ENCODE data around the gene GRK5.

DNA sequence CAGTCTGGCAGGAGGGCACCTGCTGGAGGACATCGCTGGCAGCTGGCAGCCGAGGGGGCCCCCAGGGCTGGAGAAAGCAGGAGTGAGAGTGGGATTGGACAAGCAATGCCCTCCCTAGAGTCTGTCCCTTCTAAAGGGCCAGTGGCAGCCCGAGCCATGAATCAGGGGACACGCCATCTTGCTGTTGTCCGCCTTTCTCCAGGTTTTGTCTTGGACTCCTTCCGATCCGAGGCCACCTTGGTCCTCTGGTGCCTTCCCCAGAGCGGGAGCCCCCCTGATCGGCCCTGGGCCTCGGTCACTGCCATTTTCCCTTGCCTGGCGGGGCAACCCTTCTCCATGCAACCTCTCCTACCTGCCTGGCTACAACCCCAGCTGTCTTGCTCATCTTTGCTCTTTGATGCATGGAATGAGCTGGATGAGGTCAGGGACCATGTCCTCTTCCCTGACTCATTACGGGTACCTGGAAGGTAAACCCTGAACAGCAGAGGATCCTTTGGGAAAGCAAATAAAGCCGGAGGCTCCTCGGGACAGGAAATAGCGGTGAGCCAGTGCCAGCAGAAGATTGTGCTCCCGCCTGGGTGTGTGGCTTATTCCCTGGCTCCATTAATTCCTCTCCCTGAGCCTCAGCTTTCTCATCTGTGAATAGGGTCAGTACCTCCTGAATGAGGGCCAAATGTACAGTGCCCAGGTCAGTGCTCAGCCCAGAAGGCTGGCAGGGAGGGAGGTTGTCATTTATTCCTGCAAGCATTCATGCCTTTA, 112.0 kb downstream of the GRK5 start:
- TF ChIP-seq EZH2 (IDR thresholded peaks at IDR 0.05; ENCODE audit: low read length, unreplicated experiment): no peak
- TF ChIP-seq, protein P1, sequence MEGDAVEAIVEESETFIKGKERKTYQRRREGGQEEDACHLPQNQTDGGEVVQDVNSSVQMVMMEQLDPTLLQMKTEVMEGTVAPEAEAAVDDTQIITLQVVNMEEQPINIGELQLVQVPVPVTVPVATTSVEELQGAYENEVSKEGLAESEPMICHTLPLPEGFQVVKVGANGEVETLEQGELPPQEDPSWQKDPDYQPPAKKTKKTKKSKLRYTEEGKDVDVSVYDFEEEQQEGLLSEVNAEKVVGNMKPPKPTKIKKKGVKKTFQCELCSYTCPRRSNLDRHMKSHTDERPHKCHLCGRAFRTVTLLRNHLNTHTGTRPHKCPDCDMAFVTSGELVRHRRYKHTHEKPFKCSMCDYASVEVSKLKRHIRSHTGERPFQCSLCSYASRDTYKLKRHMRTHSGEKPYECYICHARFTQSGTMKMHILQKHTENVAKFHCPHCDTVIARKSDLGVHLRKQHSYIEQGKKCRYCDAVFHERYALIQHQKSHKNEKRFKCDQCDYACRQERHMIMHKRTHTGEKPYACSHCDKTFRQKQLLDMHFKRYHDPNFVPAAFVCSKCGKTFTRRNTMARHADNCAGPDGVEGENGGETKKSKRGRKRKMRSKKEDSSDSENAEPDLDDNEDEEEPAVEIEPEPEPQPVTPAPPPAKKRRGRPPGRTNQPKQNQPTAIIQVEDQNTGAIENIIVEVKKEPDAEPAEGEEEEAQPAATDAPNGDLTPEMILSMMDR (conservative IDR thresholded peaks at IDR 0.05; ENCODE audit: low read depth, low read length): no peak
